Measurements from ENCODE around the gene TMX3. TPM values are rescaled to one million over a fixed set of nuclear protein-coding genes. Genes with fewer than 3 reads are reported as not detected.

Gene TMX3
- total RNA-seq, 2 experiments from 2014 or later, result 30.9 to 33.3 TPM

DNA sequence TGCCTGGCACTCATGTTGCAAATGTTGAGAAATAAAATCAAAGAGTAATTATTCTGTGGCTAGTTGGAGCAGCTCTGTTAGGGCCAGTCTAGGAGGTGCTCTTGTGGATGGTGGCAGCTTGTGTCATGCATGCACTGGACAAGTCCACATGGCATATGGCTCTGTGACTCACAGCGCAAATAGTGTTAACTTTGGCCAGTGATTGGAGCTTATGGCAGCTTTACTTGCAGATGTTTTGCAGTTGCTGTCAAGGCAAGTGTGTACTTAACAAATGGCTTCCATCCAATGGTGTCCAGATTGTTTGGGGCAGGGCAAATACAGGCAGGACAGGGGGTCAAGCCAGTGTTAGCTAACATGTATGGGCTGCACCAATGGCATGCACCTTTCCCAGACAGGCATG, 26.1 kb upstream of the TMX3 start:
- Mint-ChIP-seq H3K9me3 (no peaks in the 10 kb centered on the region), H3K27me3 (no peaks in the 10 kb centered on the region), H3K4me1 (ENCODE audit: low read depth) (no peaks in the 10 kb centered on the region), H3K36me3 (ENCODE audit: low read depth) (no peaks in the 10 kb centered on the region), H3K27ac (no peak overlapping the region), H3K4me3 (no peak overlapping the region)
- ATAC-seq (ENCODE audit: poor library complexity), result no peak
- Histone ChIP-seq H3K4me3 (ENCODE audit: low read length) (no peak overlapping the region), H3K27me3 (ENCODE audit: control insufficient read depth in 1 of 2, insufficient read depth in 2 of 2, low read length in 2 of 2) (no peaks in the 10 kb centered on the region), H3K4me1 (ENCODE audit: insufficient read depth, low read length) (no peaks in the 10 kb centered on the region), H3K36me3 (ENCODE audit: insufficient read depth, low read length) (no peaks in the 10 kb centered on the region), H3K27ac (ENCODE audit: low read depth in 1 of 2, low read length in 2 of 2) (no peak overlapping the region), H3K9me3 (ENCODE audit: control insufficient read depth in 1 of 2, insufficient read depth in 1 of 2, low read length in 2 of 2) (no peaks in the 10 kb centered on the region)
- DNase-seq, result no peak
- ChIA-PET CTCF (no interaction called here), POLR2A (no interaction called here)
- intact Hi-C loops (cut with DNase I, micrococcal nuclease), result no loop called here
- TF ChIP-seq, protein P1, sequence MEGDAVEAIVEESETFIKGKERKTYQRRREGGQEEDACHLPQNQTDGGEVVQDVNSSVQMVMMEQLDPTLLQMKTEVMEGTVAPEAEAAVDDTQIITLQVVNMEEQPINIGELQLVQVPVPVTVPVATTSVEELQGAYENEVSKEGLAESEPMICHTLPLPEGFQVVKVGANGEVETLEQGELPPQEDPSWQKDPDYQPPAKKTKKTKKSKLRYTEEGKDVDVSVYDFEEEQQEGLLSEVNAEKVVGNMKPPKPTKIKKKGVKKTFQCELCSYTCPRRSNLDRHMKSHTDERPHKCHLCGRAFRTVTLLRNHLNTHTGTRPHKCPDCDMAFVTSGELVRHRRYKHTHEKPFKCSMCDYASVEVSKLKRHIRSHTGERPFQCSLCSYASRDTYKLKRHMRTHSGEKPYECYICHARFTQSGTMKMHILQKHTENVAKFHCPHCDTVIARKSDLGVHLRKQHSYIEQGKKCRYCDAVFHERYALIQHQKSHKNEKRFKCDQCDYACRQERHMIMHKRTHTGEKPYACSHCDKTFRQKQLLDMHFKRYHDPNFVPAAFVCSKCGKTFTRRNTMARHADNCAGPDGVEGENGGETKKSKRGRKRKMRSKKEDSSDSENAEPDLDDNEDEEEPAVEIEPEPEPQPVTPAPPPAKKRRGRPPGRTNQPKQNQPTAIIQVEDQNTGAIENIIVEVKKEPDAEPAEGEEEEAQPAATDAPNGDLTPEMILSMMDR (IDR thresholded peaks at IDR 0.05), result no peak

DNA sequence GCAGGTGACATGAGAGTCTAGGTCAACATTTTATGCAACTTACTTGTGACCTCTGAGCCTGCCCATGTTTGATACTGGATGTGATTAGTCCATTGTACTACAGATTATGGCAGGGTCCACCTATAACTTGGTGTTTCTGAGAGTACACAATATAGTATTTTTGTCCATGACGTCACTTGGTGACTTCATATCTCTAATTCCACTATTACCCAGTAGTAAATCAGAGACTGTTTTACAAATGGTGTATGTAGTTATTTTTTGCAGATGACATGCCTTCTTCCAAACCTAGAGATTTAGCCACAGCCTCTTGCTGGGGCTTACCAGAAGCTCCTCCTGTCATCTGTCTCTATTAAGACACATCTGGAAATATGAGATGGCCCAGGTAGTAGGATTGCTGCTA, 24.6 kb upstream of the TMX3 start:
- no peaks in the 10 kb centered on the region for H3K27me3 Mint-ChIP-seq
- H3K36me3 ChIP-seq (ENCODE audit: insufficient read depth, low read length), result no peaks in the 10 kb centered on the region
- no peak overlapping the region for H3K4me3 Mint-ChIP-seq
- no peak for ATAC-seq (ENCODE audit: poor library complexity)
- H3K27ac ChIP-seq (ENCODE audit: low read depth in 1 of 2, low read length in 2 of 2), result no peak overlapping the region
- TF ChIP-seq, protein P1 (IDR thresholded peaks at IDR 0.05), result no peak
- H3K4me1 ChIP-seq (ENCODE audit: insufficient read depth, low read length), result no peaks in the 10 kb centered on the region
- intact Hi-C loops (cut with DNase I, micrococcal nuclease), result no loop called here
- H3K36me3 Mint-ChIP-seq (ENCODE audit: low read depth), result no peaks in the 10 kb centered on the region
- no peak overlapping the region for H3K27ac Mint-ChIP-seq
- H3K4me1 Mint-ChIP-seq (ENCODE audit: low read depth), result no peaks in the 10 kb centered on the region
- H3K27me3 ChIP-seq (ENCODE audit: control insufficient read depth in 1 of 2, insufficient read depth in 2 of 2, low read length in 2 of 2), result no peaks in the 10 kb centered on the region
- CTCF ChIA-PET, result no interaction called here
- POLR2A ChIA-PET, result no interaction called here
- no peaks in the 10 kb centered on the region for H3K9me3 Mint-ChIP-seq
- H3K9me3 ChIP-seq (ENCODE audit: control insufficient read depth in 1 of 2, insufficient read depth in 1 of 2, low read length in 2 of 2), result no peaks in the 10 kb centered on the region
- no peak for DNase-seq
- H3K4me3 ChIP-seq (ENCODE audit: low read length), result no peak overlapping the region

DNA sequence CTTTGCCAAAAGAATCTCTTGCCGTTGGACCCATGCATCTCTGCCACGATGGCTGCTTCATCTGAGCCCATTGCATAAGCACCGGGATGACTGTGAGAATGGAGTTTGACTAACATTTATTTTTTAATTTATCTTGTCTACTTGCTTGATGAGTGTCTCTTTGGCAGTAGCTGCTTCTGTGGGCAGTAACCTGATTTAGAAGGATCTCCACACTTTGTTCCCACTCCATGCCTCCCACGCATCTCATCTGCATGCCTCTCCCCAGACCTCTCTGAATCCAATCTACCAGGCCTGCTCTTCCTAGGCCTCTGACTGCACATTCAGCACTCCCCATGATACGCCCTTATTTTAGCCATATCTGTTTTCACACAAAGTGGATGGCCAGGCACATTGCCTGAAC, 23.7 kb upstream of the TMX3 start:
- intact Hi-C loops (cut with DNase I, micrococcal nuclease), result no loop called here
- no peaks in the 10 kb centered on the region for H3K4me1 ChIP-seq (ENCODE audit: insufficient read depth, low read length)
- H3K4me3 ChIP-seq (ENCODE audit: low read length), result no peak overlapping the region
- ChIA-PET CTCF (no interaction called here), POLR2A (no interaction called here)
- H3K27ac Mint-ChIP-seq, result no peak overlapping the region
- no peak for ATAC-seq (ENCODE audit: poor library complexity)
- no peak for DNase-seq
- no peaks in the 10 kb centered on the region for H3K9me3 ChIP-seq (ENCODE audit: control insufficient read depth in 1 of 2, insufficient read depth in 1 of 2, low read length in 2 of 2)
- no peak overlapping the region for H3K27ac ChIP-seq (ENCODE audit: low read depth in 1 of 2, low read length in 2 of 2)
- no peaks in the 10 kb centered on the region for H3K36me3 Mint-ChIP-seq (ENCODE audit: low read depth)
- H3K4me1 Mint-ChIP-seq (ENCODE audit: low read depth), result no peaks in the 10 kb centered on the region
- no peaks in the 10 kb centered on the region for H3K36me3 ChIP-seq (ENCODE audit: insufficient read depth, low read length)
- no peak overlapping the region for H3K4me3 Mint-ChIP-seq
- H3K9me3 Mint-ChIP-seq, result no peaks in the 10 kb centered on the region
- H3K27me3 ChIP-seq (ENCODE audit: control insufficient read depth in 1 of 2, insufficient read depth in 2 of 2, low read length in 2 of 2), result no peaks in the 10 kb centered on the region
- TF ChIP-seq, protein P1 (IDR thresholded peaks at IDR 0.05), result no peak
- no peaks in the 10 kb centered on the region for H3K27me3 Mint-ChIP-seq

All from CD4-positive, alpha-beta T cell (primary cell).